ENCODE results near the gene PLXNC1.
A peak's percentile ranks its signal among the peaks of the same experiment; 100 is the strongest.

Gene PLXNC1

DNA sequence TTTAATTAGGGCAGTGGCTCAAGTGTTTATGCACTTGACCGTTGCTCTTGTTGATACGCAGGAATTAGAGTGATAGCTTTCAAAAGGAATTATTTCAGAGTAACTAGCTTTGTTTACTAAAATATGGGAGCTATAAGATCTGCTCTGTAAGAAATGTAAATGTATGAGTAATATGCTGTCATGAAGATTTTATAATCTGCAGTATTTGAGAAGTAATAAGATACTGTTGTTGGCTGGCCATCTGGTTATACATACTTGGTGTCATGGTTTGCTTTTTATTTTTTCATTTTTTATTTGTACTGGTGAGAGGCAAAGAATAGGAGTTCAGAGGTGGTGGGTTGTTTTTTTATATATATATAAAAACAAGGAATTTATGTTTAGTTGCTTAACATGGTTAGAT, 58.5 kb downstream of the PLXNC1 start:
- DNase-seq = no peak

DNA sequence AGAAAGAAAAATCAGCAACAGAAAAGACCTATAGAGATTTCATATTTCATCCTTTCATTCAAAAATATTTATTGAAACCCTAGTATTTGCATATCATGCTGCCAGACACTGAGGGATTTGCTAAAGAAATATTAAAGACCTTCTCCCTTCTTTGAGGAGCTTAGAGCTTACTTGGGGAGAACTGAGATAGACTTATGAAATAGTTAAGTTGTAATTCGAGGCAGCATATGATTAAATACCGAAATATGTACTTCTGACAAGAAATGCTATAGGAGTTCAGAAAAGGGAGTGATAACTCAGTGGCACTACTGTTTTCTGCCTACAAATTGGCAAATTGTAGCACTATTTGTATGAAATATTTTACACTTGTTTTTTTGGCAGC, 59.1 kb downstream of the PLXNC1 start:
- DNase-seq = no peak

GRCh38 chr12:94207849-94208621, 59.7 kb downstream of the PLXNC1 start:
- DNase-seq = peak; percentile 68 to 69

- DNase-seq = no peak
Observed at GRCh38 chr12:94208622-94208966, 60.2 kb downstream of the PLXNC1 start.

- no peak for DNase-seq
Observed at GRCh38 chr12:94209240-94209639, 60.9 kb downstream of the PLXNC1 start.

- no peak for DNase-seq
Observed at GRCh38 chr12:94211021-94211420, 62.6 kb downstream of the PLXNC1 start.

- DNase-seq = no peak
Observed at GRCh38 chr12:94218233-94218632, 69.9 kb downstream of the PLXNC1 start.

GRCh38 chr12:94219622-94220302, 71.4 kb downstream of the PLXNC1 start:
- DNase-seq = no peak

DNA sequence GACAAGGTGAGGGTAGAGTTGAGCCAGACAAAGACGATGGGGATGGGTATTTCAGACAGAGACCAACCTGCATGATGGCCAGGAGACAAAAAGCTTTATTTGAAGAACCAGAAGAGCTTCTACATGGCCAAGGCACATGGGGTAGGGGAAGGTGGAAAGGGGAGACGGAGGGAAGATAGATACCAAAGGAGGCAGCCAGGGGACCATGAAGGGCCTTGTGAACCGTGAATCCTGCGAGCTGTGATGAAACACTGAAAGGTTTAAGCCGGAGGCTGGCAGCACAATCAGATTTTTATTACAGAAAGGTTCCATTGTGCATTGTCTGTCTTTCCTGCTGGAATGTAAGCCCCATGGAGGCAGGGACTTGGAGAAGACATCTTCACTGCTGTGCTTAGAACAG, 72.4 kb downstream of the PLXNC1 start:
- DNase-seq = no peak

DNA sequence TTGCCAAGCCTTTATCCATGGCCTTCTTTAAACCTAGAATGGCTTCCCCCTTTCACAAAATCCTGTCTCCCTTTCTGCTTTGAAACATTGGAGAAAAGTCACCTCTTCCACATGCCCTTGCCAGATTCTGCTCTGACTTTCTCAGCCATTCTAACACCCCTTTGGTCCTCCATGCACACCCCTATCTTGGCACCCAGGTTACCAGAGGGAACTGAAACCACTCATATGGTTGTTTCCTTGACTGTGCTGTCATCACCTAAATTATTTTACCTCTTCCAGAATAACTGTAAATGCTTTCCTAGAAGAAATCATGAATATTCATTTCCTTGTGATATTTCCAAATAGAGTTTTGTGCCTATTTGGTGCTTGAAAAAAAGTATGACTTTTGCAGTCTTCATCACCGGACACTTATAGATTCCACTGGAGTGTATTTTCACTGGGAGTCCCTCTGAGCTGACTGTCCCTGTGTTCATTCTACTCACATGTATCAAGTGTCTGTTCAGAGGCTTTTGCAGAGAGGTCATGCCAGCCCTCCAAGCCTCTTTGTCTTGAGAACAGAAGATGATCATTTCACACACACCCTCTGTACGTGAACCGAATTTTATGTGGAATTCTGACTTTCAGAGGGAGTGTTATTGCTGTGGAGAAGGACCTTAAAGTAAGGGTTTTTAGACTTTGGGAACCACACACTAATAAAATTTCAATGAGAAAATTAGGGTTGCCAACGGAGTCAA, 74.1 kb downstream of the PLXNC1 start:
- DNase-seq = no peak

DNA sequence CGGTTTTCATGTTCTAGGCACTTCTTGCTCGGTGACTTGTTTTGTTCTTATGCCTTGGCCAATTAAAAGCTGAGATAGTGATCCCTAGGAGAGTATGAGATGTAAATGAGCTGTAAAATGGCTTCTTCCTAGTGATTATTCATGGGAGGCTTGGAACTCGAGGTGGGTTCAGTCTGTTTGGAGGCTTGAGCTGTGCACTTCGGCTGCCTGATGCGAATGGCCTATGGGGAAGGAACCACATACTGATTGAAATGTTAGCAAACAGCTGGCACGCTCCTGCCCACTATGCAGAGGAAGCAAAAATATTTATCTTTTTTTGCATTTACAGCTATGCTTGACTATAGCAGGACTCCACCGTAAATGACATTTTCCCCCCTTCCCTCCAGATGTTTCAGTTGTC, 75.5 kb downstream of the PLXNC1 start:
- DNase-seq = no peak

DNA sequence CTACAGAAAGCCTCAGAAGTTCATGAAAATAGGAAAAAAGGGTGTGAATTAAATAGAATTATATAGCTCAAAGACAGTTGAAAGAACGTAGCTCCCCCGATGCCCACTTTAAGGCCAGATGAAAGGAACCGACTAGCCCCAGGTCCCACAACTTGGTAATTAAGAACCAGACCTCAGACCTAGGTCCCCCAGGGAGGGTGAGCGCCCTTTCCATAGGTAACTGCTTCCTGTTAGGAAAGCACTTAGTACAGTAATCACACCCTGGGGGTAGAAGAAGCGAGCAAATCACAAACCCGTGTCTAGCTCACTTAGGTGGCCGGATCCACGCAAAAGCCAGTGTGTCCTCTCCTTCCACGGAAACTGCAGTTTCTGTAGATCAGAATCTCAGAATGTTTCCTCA, 77.1 kb downstream of the PLXNC1 start:
- DNase-seq = no peak

GRCh38 chr12:94225947-94226630, 77.7 kb downstream of the PLXNC1 start:
- no peak for DNase-seq

DNA sequence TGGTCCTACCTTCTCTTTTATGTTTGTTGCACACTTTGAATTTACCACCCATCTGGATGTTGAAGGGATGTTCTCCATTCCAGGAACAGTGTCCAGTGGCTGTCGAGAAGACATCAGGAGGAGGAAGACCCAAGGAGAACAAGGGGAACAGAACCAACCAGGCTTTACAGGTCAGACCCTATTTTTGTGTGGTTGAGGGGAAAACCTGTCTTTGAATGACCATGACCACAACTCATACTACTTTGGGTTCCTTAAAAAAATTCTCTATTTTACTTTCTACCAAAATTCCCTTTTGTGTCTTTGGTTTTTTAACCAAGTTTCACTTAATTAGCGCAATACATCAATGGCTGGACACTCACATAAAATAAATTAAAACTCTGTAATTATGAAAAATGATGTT, 78.7 kb downstream of the PLXNC1 start:
- DNase-seq = no peak

DNA sequence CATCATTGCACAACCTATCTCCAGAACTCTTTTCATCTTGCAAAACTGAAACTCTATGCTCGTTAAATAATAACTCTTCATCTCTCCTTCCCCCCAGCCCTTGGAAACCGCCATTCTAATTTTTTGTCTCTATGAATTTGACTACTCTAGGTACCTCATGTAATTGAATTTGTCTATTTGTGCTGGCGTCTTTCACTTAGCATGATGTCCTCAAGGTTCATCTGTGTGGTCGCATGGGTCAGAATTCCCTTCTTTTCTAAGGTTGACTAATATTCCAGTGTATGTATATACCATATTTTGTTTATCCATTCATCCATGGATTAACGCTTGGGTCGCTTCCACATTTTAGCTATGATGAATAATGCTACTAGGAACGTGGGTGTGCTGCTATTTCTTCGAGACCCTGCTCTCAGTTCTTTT, 80.1 kb downstream of the PLXNC1 start:
- DNase-seq = no peak

- DNase-seq = no peak
Observed at GRCh38 chr12:94229902-94230301, 81.5 kb downstream of the PLXNC1 start.

DNA sequence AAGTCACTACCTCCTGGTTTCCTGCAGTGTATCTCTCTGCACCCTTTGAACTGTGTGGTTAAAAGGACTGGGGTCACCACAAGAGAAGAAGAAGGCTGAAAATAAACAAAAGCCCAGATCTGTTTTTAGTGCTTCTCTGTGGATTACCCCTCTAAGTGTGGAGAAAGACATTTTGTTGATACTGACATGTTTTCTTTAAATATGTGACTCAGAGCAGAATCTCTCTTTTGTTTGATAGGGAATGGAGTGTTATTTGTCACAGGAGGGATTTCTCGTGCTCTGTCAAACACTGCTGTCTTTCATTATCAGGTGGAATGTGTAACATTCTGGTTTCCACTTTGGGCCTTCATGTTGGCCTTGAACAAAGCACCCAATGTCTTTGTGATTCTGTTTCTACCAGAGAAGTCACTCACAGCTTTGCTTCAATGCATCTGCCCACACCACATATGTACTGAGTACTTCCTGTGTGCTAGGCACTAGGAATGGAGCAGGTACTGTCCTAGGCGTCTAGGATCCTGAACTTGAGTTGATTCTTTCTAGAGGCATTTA, 82.1 kb downstream of the PLXNC1 start:
- no peak for DNase-seq

GRCh38 chr12:94231709-94232108, 83.3 kb downstream of the PLXNC1 start:
- DNase-seq = peak; percentile 26 to 73

DNA sequence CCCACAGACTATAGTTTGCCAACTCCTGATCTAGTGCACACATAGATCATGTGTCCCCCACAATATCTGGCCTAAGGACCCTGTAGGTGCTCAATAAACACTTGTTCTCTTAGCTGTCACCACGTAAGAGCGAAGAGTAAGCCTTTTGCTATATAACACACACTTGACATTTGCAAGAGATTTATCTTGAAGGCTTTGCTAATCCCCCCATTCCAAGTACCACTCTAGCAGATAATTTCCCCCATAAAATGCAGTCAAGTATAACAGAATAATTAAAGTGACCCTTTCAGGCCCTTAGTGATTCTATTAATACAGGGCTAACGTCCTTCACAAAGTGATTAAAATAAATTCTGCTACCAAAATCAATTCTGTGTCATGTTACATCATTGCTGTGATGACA, 87.5 kb downstream of the PLXNC1 start:
- DNase-seq = no peak

GRCh38 chr12:94239332-94239993, 91.1 kb downstream of the PLXNC1 start:
- DNase-seq = no peak

GRCh38 chr12:94240171-94240570, 91.8 kb downstream of the PLXNC1 start:
- DNase-seq = peak; percentile 58 to 73

- DNase-seq = peak; percentile 20 to 27
Observed at GRCh38 chr12:94242901-94243300, 94.5 kb downstream of the PLXNC1 start.
